ENCODE data around the gene SCN2B. TPM values are rescaled to one million over a fixed set of nuclear protein-coding genes. Genes with fewer than 3 reads are reported as not detected.

Gene SCN2B
- total and polyA plus RNA-seq, 2 experiments from 2014 or later = not detected

DNA sequence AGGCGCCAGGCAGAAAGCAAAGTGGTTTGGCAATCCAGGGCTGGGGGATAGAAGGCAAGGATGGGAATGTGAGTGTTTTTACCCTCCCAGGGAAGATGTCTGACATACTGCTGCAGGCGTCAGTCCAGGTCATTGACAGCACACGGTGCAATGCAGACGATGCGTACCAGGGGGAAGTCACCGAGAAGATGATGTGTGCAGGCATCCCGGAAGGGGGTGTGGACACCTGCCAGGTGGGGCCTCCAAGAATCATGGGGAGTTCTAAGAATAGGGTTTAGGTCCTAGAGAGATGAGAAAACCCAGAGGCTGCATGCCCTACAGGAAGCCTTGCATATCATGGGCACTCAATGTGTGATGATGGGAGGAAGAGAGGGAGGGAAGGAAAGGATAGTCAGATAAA, 61.4 kb downstream of the SCN2B start:
- H3K4me2 ChIP-seq (ENCODE audit: unreplicated experiment) = no peak overlapping the region
- H2AFZ ChIP-seq = no peak overlapping the region
- no peak overlapping the region for H3K4me3 ChIP-seq
- DNase-seq = no peak
- H3K79me2 ChIP-seq (ENCODE audit: insufficient read depth) = no peaks in the 10 kb centered on the region
- in situ Hi-C loops (cut with MboI) = no loop called here
- H3K9ac ChIP-seq = no peak overlapping the region
- H3K9me2 ChIP-seq (ENCODE audit: insufficient read depth) = no peaks in the 10 kb centered on the region
- TF ChIP-seq EZH2phosphoT487 (IDR thresholded peaks at IDR 0.05; ENCODE audit: insufficient read depth, low read depth) = no peak
- TF ChIP-seq EZH2 (IDR thresholded peaks at IDR 0.05; ENCODE audit: insufficient read depth, poor library complexity, severe bottlenecking) = no peak
- WGBS, 2 experiments (ENCODE audit: low coverage in 1 of 2, low lambda C conversion rate in 2 of 2, missing lambda C conversion rate in 2 of 2) = 67 to 70% methylated on average over 7 of the region's 7 CpGs
- no peaks in the 10 kb centered on the region for H3F3A ChIP-seq (ENCODE audit: insufficient read depth)
- peaks cover 10% of the 10 kb centered on the region; the same call in 1 of the 2 replicates for H3K27me3 ChIP-seq (replicated peaks; ENCODE audit: insufficient read depth)
- H3K4me1 ChIP-seq (ENCODE audit: insufficient read depth) = no peaks in the 10 kb centered on the region
- H3K27ac ChIP-seq = no peak overlapping the region
- H3K9me3 ChIP-seq (ENCODE audit: low read depth) = no peaks in the 10 kb centered on the region
- no peaks in the 10 kb centered on the region for H3K36me3 ChIP-seq (ENCODE audit: low read depth)
- H4K20me1 ChIP-seq (ENCODE audit: insufficient read depth) = no peaks in the 10 kb centered on the region

DNA sequence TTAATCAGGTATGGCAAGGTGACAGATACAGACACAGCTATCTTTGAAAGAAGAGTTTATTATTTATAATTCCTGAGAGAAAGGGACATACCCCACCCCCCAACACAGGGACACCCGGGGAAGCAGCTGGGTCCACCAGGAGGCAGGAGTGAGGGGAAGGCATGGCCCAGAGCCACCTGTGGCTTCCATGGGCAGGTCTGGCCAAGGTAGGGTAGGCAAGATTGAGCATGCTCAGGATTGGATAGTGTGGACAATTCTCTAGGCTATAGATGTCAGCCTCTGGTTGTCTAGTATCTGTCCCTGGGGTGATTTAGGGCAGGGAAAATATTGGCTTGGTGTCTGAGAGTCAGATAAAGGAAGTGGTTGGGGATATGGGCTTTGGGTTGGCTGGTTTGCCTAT, 62.2 kb downstream of the SCN2B start:
- in situ Hi-C loops (cut with MboI) = no loop called here

DNA sequence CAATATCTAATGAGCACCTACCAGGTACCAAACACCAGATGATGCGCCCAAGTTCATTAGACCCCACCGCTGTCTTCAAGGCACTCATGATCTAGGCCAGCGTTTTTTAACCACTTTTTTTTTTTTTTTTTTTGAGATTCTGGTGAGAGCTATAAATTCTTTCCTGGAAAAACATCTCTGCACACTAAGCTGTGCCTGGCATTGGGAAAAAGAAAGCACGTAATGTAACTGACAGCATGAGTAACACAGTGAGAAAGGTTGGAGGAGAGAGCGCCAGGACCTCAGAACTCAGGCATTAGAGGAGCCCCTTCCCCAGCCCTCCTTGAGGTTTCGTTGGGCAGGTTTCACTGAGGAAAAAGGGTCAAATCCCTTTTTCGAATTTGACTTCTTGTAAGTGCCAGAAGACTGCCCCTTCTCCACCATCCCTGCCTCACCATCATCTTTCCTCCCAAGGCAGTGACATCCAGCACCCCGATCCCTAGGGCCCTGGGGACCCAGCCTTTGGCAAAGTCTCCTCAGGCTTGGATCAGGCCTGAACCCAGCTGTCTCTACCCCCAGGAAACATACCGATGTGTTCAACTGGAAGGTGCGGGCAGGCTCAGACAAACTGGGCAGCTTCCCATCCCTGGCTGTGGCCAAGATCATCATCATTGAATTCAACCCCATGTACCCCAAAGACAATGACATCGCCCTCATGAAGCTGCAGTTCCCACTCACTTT, 63.6 kb downstream of the SCN2B start:
- H3K27me3 ChIP-seq (replicated peaks; ENCODE audit: insufficient read depth) = no peaks in the 10 kb centered on the region
- no peaks in the 10 kb centered on the region for H4K20me1 ChIP-seq (ENCODE audit: insufficient read depth)
- H3K79me2 ChIP-seq (ENCODE audit: insufficient read depth) = no peaks in the 10 kb centered on the region
- no peak overlapping the region for H3K4me2 ChIP-seq (ENCODE audit: unreplicated experiment)
- TF ChIP-seq EZH2phosphoT487 (IDR thresholded peaks at IDR 0.05; ENCODE audit: insufficient read depth, low read depth) = no peak
- no peak for TF ChIP-seq EZH2 (IDR thresholded peaks at IDR 0.05; ENCODE audit: insufficient read depth, poor library complexity, severe bottlenecking)
- no peak overlapping the region for H3K4me3 ChIP-seq
- no peak overlapping the region for H3K9ac ChIP-seq
- no peaks in the 10 kb centered on the region for H3K9me2 ChIP-seq (ENCODE audit: insufficient read depth)
- in situ Hi-C loops (cut with MboI) = no loop called here
- no peaks in the 10 kb centered on the region for H3K9me3 ChIP-seq (ENCODE audit: low read depth)
- DNase-seq = no peak
- WGBS, 2 experiments (ENCODE audit: low coverage in 1 of 2, low lambda C conversion rate in 2 of 2, missing lambda C conversion rate in 2 of 2) = 49 to 53% methylated on average over 11 of the region's 11 CpGs
- H2AFZ ChIP-seq = no peak overlapping the region
- no peak overlapping the region for H3K27ac ChIP-seq
- H3F3A ChIP-seq (ENCODE audit: insufficient read depth) = no peaks in the 10 kb centered on the region
- no peaks in the 10 kb centered on the region for H3K36me3 ChIP-seq (ENCODE audit: low read depth)
- no peaks in the 10 kb centered on the region for H3K4me1 ChIP-seq (ENCODE audit: insufficient read depth)

More for the DNA sequence above, 62.2 kb downstream of the SCN2B start:
- Histone ChIP-seq H3K27me3 (replicated peaks; ENCODE audit: insufficient read depth) (peaks cover 2% of the 10 kb centered on the region; the same call in 1 of the 2 replicates), H3K36me3 (ENCODE audit: low read depth) (no peaks in the 10 kb centered on the region), H2AFZ (no peak overlapping the region), H3K9me2 (ENCODE audit: insufficient read depth) (no peaks in the 10 kb centered on the region), H3K79me2 (ENCODE audit: insufficient read depth) (no peaks in the 10 kb centered on the region), H3K9ac (no peak overlapping the region), H3K27ac (no peak overlapping the region), H3F3A (ENCODE audit: insufficient read depth) (no peaks in the 10 kb centered on the region), H4K20me1 (ENCODE audit: insufficient read depth) (no peaks in the 10 kb centered on the region), H3K4me1 (ENCODE audit: insufficient read depth) (no peaks in the 10 kb centered on the region), H3K4me3 (no peak overlapping the region), H3K9me3 (ENCODE audit: low read depth) (no peaks in the 10 kb centered on the region), H3K4me2 (ENCODE audit: unreplicated experiment) (no peak overlapping the region)
- TF ChIP-seq EZH2phosphoT487 (IDR thresholded peaks at IDR 0.05; ENCODE audit: insufficient read depth, low read depth) (no peak), EZH2 (IDR thresholded peaks at IDR 0.05; ENCODE audit: insufficient read depth, poor library complexity, severe bottlenecking) (no peak)
- no peak for DNase-seq
- WGBS, 2 experiments (ENCODE audit: low coverage in 1 of 2, low lambda C conversion rate in 2 of 2, missing lambda C conversion rate in 2 of 2) = 0 to 5% methylated on average over 1 of the region's 1 CpG

Small RNA genes lying within 50 kb of the gene (small RNA-seq; reads per million reads assigned to genes)
- gene HSPE1P18 (ENCODE audit: low read depth, low replicate concordance) = not detected

Other genes with a start within 250 kb of the SCN2B start
- gene TMPRSS13, start 247.2 kb downstream of the SCN2B start, total RNA-seq (2014; rRNA removed; shearing (Covaris generic)) = not detected in 2 replicates
- gene TMPRSS13, start 247.2 kb downstream of the SCN2B start, polyA plus RNA-seq (2016; fragmentation: Nextera tagmentation; extraction: Ambion mirVana) = not detected in 2 replicates
- not detected in 2 replicates for gene IL10RA, start 190.2 kb downstream of the SCN2B start, total RNA-seq (2014; rRNA removed; shearing (Covaris generic))
- not detected in 2 replicates for gene IL10RA, start 190.2 kb downstream of the SCN2B start, polyA plus RNA-seq (2016; fragmentation: Nextera tagmentation; extraction: Ambion mirVana)
- gene TMPRSS4, start 99.6 kb downstream of the SCN2B start, total RNA-seq (2014; rRNA removed; shearing (Covaris generic)) = not detected in 2 replicates
- not detected in 2 replicates for gene TMPRSS4, start 99.6 kb downstream of the SCN2B start, polyA plus RNA-seq (2016; fragmentation: Nextera tagmentation; extraction: Ambion mirVana)
- gene SMIM35, start 89.7 kb downstream of the SCN2B start, total RNA-seq (2014; rRNA removed; shearing (Covaris generic)) = not detected in 2 replicates
- gene SMIM35, start 89.7 kb downstream of the SCN2B start, polyA plus RNA-seq (2016; fragmentation: Nextera tagmentation; extraction: Ambion mirVana) = not detected in 2 replicates
- gene SCN4B, start 23.8 kb downstream of the SCN2B start, total RNA-seq (2014; rRNA removed; shearing (Covaris generic)) = not detected in 2 replicates
- gene SCN4B, start 23.8 kb downstream of the SCN2B start, polyA plus RNA-seq (2016; fragmentation: Nextera tagmentation; extraction: Ambion mirVana) = not detected in 2 replicates
- not detected in 2 replicates for gene JAML, start 48.4 kb upstream of the SCN2B start, total RNA-seq (2014; rRNA removed; shearing (Covaris generic))
- not detected in 2 replicates for gene JAML, start 48.4 kb upstream of the SCN2B start, polyA plus RNA-seq (2016; fragmentation: Nextera tagmentation; extraction: Ambion mirVana)
- 1.3 and 2.4 TPM in 2 replicates for gene MPZL3, start 75.7 kb upstream of the SCN2B start, total RNA-seq (2014; rRNA removed; shearing (Covaris generic))
- 0.72 and 0.78 TPM in 2 replicates for gene MPZL3, start 75.7 kb upstream of the SCN2B start, polyA plus RNA-seq (2016; fragmentation: Nextera tagmentation; extraction: Ambion mirVana)
- not detected in 2 replicates for gene MPZL2, start 87.7 kb upstream of the SCN2B start, total RNA-seq (2014; rRNA removed; shearing (Covaris generic))
- not detected in 2 replicates for gene MPZL2, start 87.7 kb upstream of the SCN2B start, polyA plus RNA-seq (2016; fragmentation: Nextera tagmentation; extraction: Ambion mirVana)
- not detected in 2 replicates for gene CD3E, start 128.1 kb upstream of the SCN2B start, total RNA-seq (2014; rRNA removed; shearing (Covaris generic))
- not detected in 2 replicates for gene CD3E, start 128.1 kb upstream of the SCN2B start, polyA plus RNA-seq (2016; fragmentation: Nextera tagmentation; extraction: Ambion mirVana)
- gene CD3D, start 166.1 kb upstream of the SCN2B start, total RNA-seq (2014; rRNA removed; shearing (Covaris generic)) = not detected in 2 replicates
- not detected in 2 replicates for gene CD3D, start 166.1 kb upstream of the SCN2B start, polyA plus RNA-seq (2016; fragmentation: Nextera tagmentation; extraction: Ambion mirVana)
- not detected in 2 replicates for gene CD3G, start 167.7 kb upstream of the SCN2B start, total RNA-seq (2014; rRNA removed; shearing (Covaris generic))
- gene CD3G, start 167.7 kb upstream of the SCN2B start, polyA plus RNA-seq (2016; fragmentation: Nextera tagmentation; extraction: Ambion mirVana) = not detected in 2 replicates
- gene UBE4A, start 183.0 kb upstream of the SCN2B start, total RNA-seq (2014; rRNA removed; shearing (Covaris generic)) = 48.2 and 50.6 TPM in 2 replicates
- 25.1 and 25.4 TPM in 2 replicates for gene UBE4A, start 183.0 kb upstream of the SCN2B start, polyA plus RNA-seq (2016; fragmentation: Nextera tagmentation; extraction: Ambion mirVana)
- gene ATP5MG, start 225.0 kb upstream of the SCN2B start, total RNA-seq (2014; rRNA removed; shearing (Covaris generic)) = 32.3 and 79.4 TPM in 2 replicates
- gene ATP5MG, start 225.0 kb upstream of the SCN2B start, polyA plus RNA-seq (2016; fragmentation: Nextera tagmentation; extraction: Ambion mirVana) = 414 and 426 TPM in 2 replicates